Mucosa of gallbladder (tissue), 1 donor: ENCODE measurements around the gene CLDN10. TPM values are rescaled to one million over a fixed set of nuclear protein-coding genes. Genes with fewer than 3 reads are reported as not detected.

Source experiments
- total RNA-seq: library from RNA; stranded (reverse); gene quantifications from one replicate; pipeline ENCODE4 v1.2.1, GENCODE V29; 2021
- donor health status: DM: no; HTN: no; CAD: no.

CLDN10 gene
- total RNA-seq, 1 donor from 2014 or later: 85.7 TPM

Other genes starting within 250 kb of the CLDN10 start
- 17.8 TPM for gene DZIP1, start 92.0 kb downstream of the CLDN10 start, total RNA-seq
- gene DNAJC3, start 124.4 kb downstream of the CLDN10 start, total RNA-seq: 76.5 TPM